ENCODE measurements around the gene TBC1D1. TPM values are rescaled to one million over a fixed set of nuclear protein-coding genes. Genes with fewer than 3 reads are reported as not detected.

TBC1D1 gene
- total RNA-seq, 4 donors from 2014 or later, result 15.9 to 24.0 (median 20.0) TPM

DNA sequence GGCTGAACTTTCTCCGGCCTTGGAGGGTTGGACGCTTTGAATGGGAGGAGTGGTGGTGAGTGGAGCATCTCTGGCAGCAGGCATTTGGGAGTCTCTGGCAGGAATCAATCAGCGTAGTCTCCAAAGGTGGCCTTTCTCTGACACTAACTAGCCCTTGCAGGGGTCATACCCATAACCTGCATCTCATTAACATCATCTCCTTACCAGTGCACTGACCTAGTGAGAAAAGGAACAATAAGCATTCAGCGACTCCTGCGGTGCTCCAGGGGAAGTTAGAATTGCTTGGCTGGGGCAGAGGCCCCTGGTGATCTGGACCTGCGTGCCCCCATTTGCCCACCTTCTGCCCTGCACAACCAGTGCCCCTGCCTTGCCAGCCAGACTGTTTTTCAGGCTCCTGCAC lies 231.2 kb downstream of the TBC1D1 start:
- intact Hi-C loops (cut with DNase I; ENCODE audit: low total_unique reads), result no loop called here
- 94% methylated on average over 6 of the region's 6 CpGs for WGBS, 2 donors
- no peak overlapping the region for H3K4me3 ChIP-seq (ENCODE audit: low read depth, poor library complexity, severe bottlenecking)
- DNase-seq (ENCODE audit: low spot score in 2 of 2), result no peak
- no peak for TF ChIP-seq POLR2A (IDR thresholded peaks at IDR 0.05)
- TF ChIP-seq, protein P1, sequence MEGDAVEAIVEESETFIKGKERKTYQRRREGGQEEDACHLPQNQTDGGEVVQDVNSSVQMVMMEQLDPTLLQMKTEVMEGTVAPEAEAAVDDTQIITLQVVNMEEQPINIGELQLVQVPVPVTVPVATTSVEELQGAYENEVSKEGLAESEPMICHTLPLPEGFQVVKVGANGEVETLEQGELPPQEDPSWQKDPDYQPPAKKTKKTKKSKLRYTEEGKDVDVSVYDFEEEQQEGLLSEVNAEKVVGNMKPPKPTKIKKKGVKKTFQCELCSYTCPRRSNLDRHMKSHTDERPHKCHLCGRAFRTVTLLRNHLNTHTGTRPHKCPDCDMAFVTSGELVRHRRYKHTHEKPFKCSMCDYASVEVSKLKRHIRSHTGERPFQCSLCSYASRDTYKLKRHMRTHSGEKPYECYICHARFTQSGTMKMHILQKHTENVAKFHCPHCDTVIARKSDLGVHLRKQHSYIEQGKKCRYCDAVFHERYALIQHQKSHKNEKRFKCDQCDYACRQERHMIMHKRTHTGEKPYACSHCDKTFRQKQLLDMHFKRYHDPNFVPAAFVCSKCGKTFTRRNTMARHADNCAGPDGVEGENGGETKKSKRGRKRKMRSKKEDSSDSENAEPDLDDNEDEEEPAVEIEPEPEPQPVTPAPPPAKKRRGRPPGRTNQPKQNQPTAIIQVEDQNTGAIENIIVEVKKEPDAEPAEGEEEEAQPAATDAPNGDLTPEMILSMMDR (IDR thresholded peaks at IDR 0.05), result no peak

DNA sequence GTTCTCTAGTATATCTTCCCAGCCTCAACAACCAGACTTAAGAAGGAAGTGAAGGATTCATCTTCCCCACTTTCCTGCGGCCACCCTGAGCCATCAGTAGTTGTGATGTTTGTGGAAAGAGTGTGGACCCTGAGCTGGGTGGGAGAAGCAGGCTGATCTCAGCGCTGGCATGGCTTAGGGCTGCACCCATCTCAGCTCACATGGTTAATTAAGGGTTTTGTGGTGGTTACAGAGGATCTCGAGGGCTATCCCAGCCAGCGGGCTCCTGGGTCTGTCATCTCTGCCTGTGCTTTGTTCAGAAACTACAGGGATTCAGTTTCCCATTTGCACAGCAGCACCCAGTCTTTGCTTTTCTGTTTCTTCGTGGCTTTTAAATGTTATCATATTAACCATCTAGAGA lies 232.7 kb downstream of the TBC1D1 start:
- no peak overlapping the region for H3K4me3 ChIP-seq (ENCODE audit: low read depth, poor library complexity, severe bottlenecking)
- intact Hi-C loops (cut with DNase I; ENCODE audit: low total_unique reads), result no loop called here
- 71 to 82% methylated on average over 5 of the region's 5 CpGs for WGBS, 2 donors
- no peak for TF ChIP-seq POLR2A (IDR thresholded peaks at IDR 0.05)
- DNase-seq (ENCODE audit: low spot score in 2 of 2), result no peak

DNA sequence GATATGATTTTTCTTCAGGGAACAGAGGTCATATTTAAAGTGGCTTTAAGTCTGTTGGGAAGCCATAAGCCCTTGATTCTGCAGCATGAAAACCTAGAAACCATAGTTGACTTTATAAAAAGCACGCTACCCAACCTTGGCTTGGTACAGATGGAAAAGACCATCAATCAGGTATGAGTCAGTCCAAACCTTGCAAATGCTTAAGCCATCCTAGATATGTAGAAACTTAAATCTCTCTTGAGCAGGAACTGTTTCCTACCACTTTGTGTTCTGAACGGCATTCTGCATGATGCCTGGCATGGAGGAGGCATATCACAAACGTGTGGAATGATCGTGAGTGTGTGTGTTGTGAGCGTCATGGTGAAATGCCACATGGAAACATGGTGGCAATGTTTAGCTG lies 234.1 kb downstream of the TBC1D1 start:
- DNase-seq (ENCODE audit: low spot score in 2 of 2), result no peak
- no peak for TF ChIP-seq POLR2A (IDR thresholded peaks at IDR 0.05)
- TF ChIP-seq, protein P1 (IDR thresholded peaks at IDR 0.05), result no peak
- no peak overlapping the region for H3K4me3 ChIP-seq (ENCODE audit: low read depth, poor library complexity, severe bottlenecking)
- WGBS, 2 donors, result 95 to 97% methylated on average over 5 of the region's 5 CpGs
- intact Hi-C loops (cut with DNase I; ENCODE audit: low total_unique reads), result no loop called here

DNA sequence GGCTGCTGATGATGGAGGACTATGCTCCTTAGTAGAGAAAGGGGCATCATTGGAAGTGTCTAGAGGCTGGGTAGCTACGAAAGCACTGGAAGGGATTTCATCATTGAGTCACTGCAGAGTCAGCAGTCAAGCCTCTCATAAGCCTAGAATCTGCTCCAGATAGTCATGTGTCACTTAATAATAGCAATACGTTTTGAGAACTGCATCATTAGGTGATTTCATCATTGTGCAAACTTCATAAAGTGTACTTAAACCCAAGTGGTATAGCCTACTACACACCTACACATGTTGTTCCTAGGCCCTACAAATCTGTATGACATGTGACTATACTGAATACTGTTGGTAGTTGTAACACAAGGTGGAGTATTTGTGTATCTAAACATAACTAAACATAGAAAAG lies 234.9 kb downstream of the TBC1D1 start:
- intact Hi-C loops (cut with DNase I; ENCODE audit: low total_unique reads), result no loop called here
- no peak for DNase-seq (ENCODE audit: low spot score in 2 of 2)
- TF ChIP-seq POLR2A (IDR thresholded peaks at IDR 0.05), result no peak
- TF ChIP-seq, protein P1 (IDR thresholded peaks at IDR 0.05), result no peak
- 69 to 75% methylated on average over 2 of the region's 2 CpGs for WGBS, 2 donors
- H3K4me3 ChIP-seq (ENCODE audit: low read depth, poor library complexity, severe bottlenecking), result no peak overlapping the region

DNA sequence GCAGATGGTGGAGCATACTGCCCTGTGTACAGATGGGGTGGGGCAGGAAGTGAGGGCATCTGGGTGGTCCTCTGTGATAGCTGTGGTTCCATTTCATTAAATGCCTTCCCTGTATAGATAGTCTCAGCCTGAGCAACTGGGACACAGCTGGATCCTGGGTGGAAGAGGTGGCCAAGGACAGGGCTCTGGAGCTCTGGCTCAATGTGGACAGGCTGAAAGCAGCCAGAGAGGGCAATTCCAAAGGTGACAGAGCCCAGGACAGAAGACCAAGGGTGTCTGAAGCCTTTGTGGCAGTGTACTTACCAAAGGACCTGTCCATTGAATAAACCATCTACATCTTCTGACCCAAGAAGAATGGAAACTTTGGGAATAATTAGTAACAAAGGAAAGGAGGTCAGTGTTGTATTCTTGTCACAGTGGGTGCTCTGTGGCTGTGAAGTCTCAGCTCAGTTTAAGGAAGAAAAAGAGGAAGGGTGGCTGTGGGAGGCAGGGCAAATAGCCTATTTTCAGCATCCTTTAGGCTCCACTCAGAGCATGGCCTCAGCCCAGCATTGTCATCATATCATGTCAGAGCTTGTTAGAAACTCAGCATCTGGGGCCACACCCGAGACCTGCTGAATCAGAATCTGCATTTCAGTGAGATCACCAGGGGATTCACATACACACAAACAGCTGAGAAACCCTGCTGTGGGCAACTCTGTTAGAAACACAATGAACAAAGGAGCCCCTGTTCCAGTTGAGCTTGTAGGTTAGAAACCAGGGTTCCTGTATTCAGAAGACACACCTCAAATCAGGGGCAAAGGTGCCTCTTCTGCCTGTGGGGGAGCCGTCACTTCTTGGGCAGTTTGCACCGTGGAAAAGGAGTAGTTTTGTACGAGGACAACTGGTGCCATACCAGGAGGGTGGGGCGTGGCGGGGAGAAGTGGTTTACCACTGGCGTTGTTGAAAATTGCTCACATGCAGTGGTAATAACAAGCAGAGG lies 237.9 kb downstream of the TBC1D1 start:
- intact Hi-C loops (cut with DNase I; ENCODE audit: low total_unique reads), result no loop called here
- no peak overlapping the region for H3K4me3 ChIP-seq (ENCODE audit: low read depth, poor library complexity, severe bottlenecking)
- DNase-seq (ENCODE audit: low spot score in 2 of 2), result peak; percentile 65 to 85
- TF ChIP-seq, protein P1 (IDR thresholded peaks at IDR 0.05), result no peak
- no peak for TF ChIP-seq POLR2A (IDR thresholded peaks at IDR 0.05)
- 40 to 44% methylated on average over 7 of the region's 7 CpGs for WGBS, 2 donors

DNA sequence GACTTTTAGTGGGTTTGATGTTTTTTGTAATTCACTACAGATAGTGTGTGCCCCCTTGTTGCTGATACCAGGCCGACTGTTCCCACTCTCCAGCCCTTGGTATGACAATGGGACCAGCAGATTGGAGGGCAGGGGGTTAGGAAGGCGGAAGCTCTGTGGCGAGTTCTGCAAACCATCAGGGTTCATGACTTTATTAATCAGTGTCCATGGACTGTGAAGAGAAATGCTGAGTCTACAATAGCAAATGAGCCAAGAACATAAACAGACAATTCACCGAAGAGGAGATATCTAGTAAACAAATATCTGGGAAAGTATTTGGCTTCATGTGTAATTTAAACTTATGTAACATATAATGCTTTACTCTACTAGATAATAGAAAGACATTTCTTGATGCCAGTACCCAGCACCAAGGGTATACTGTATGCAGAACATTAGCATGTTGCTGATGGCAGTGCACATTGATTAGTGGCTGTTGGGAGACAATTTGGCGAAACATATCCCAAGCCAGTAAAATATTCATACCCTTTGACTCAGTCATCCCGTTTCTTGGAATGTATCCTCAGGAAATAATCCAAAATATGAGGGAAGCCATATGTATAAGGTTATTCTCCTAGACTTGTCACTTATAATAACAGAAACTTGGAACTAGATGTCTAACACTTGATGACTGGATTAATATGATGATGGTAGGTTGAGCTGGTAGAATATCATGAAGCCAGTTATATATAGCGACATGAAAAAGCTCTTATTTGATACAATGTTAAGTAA lies 238.8 kb downstream of the TBC1D1 start:
- DNase-seq (ENCODE audit: low spot score in 2 of 2), result no peak
- intact Hi-C loops (cut with DNase I; ENCODE audit: low total_unique reads), result no loop called here
- no peak for TF ChIP-seq POLR2A (IDR thresholded peaks at IDR 0.05)
- TF ChIP-seq, protein P1 (IDR thresholded peaks at IDR 0.05), result no peak
- no peak overlapping the region for H3K4me3 ChIP-seq (ENCODE audit: low read depth, poor library complexity, severe bottlenecking)
- 67 to 73% methylated on average over 7 of the region's 7 CpGs for WGBS, 2 donors
